ENCODE data around the gene QARS1.

DNA sequence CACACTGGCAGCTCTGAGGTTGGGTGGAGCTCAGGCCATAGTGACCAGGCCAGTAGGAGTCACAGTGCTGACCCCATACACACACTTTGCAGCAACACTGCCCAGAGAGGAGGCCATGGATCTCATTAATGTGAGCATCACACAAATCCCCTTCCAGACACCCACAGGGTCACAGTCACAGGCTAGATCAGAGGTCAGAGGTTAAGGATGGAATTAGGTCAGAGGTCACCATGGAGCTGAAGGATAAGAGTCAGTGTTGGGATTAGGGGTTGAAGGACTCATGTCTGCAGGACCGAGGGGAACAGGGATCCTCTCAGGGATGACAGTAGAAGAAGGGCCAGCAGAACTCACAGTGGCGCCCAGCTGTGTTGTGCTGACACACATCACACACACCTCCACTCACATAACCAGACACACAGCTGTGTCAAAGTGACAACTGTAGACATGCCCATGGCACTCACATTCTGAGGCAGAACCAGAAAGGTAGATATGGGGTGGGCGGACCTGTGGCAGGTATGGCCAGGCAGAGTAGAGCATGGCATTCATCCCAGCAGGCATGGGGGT lies 48.9 kb upstream of the QARS1 start:
- TF ChIP-seq, protein P1, sequence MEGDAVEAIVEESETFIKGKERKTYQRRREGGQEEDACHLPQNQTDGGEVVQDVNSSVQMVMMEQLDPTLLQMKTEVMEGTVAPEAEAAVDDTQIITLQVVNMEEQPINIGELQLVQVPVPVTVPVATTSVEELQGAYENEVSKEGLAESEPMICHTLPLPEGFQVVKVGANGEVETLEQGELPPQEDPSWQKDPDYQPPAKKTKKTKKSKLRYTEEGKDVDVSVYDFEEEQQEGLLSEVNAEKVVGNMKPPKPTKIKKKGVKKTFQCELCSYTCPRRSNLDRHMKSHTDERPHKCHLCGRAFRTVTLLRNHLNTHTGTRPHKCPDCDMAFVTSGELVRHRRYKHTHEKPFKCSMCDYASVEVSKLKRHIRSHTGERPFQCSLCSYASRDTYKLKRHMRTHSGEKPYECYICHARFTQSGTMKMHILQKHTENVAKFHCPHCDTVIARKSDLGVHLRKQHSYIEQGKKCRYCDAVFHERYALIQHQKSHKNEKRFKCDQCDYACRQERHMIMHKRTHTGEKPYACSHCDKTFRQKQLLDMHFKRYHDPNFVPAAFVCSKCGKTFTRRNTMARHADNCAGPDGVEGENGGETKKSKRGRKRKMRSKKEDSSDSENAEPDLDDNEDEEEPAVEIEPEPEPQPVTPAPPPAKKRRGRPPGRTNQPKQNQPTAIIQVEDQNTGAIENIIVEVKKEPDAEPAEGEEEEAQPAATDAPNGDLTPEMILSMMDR (IDR thresholded peaks at IDR 0.05; ENCODE audit: low read depth, low read length, poor library complexity, severe bottlenecking): no peak
- no peak for TF ChIP-seq EZH2phosphoT487 (IDR thresholded peaks at IDR 0.05; ENCODE audit: borderline replicate concordance, low read length)

All from DOHH2 (cell line).